PC-9 (cell line): Measurements from ENCODE around the gene AIG1. TPM values are rescaled to one million over a fixed set of nuclear protein-coding genes. Genes with fewer than 3 reads are reported as not detected.

ENCODE experiments used
- BruUV-seq: library from RNA; stranded (reverse); fragments of 400-500 nt; replicated peaks from 2 replicates; lab custom pipeline; 2021; lab: Mats Ljungman, UMichigan
- CTCF ChIA-PET: fragments of 300-600 bp; sonication (Branson Sonifier 250); formaldehyde crosslinking; loops from one replicate; lab custom pipeline; 2022; ENCODE audit warnings: antibody characterized with exemption; lab: Charles Lee
- POLR2A ChIA-PET: fragments of 300-600 bp; sonication (Branson Sonifier 250); formaldehyde crosslinking; loops from one replicate; lab custom pipeline; 2022; ENCODE audit warnings: antibody characterized with exemption; ENCODE audit not compliant: unreplicated experiment; lab: Charles Lee
- DNase-seq, 2 experiments: peaks; one replicate each; pipeline versions ENCODE4 v3.0.0 to v3.0.0-alpha.2; 2015 to 2022; ENCODE audit warnings: mixed read lengths in 1 of 2
- H2AFZ ChIP-seq: fragments of 200-600 bp; sonication (generic); 2 replicates; pipeline ENCODE4 v1.8.1; 2017; ENCODE audit warnings: antibody characterized with exemption
- H3F3A ChIP-seq: fragments of 200-600 bp; sonication (generic); 2 replicates; pipeline ENCODE4 v1.8.1; 2017; ENCODE audit warnings: antibody characterized with exemption, mild to moderate bottlenecking, low read depth; ENCODE audit not compliant: insufficient read depth
- H3K27ac ChIP-seq: fragments of 200-600 bp; sonication (generic); 2 replicates; pipeline ENCODE4 v1.6.1; 2016; ENCODE audit warnings: mixed run types
- H3K27me3 ChIP-seq: fragments of 200-600 bp; sonication (generic); 2 replicates; pipeline ENCODE4 v1.6.1; 2016; ENCODE audit warnings: low read depth, mixed run types; ENCODE audit not compliant: insufficient read depth
- H3K36me3 ChIP-seq: fragments of 200-600 bp; sonication (generic); 2 replicates; pipeline ENCODE4 v1.6.1; 2016; ENCODE audit warnings: low read depth, mixed run types
- H3K4me1 ChIP-seq: fragments of 200-600 bp; sonication (generic); replicated peaks from 2 replicates; pipeline ENCODE4 v1.6.1; 2016; ENCODE audit warnings: mixed run types; ENCODE audit not compliant: insufficient read depth
- H3K4me2 ChIP-seq: fragments of 200-600 bp; sonication (generic); 2 replicates; pipeline ENCODE4 v1.6.1; 2017; ENCODE audit warnings: mixed run types
- H3K4me3 ChIP-seq: fragments of 200-600 bp; sonication (generic); 2 replicates; pipeline ENCODE4 v1.6.1; 2016; ENCODE audit warnings: mixed run types
- H3K79me2 ChIP-seq: fragments of 200-600 bp; sonication (generic); 2 replicates; pipeline ENCODE4 v1.6.1; 2017; ENCODE audit warnings: low read depth, mixed run types
- H3K9me2 ChIP-seq: fragments of 200-600 bp; sonication (generic); 2 replicates; pipeline ENCODE4 v1.8.1; 2017; ENCODE audit warnings: mild to moderate bottlenecking; ENCODE audit not compliant: insufficient read depth
- H3K9me3 ChIP-seq: fragments of 200-600 bp; sonication (generic); 2 replicates; pipeline ENCODE4 v1.8.1; 2016; ENCODE audit warnings: low read depth; ENCODE audit not compliant: insufficient read depth
- H4K20me1 ChIP-seq: fragments of 200-600 bp; sonication (generic); 2 replicates; pipeline ENCODE4 v1.8.1; 2017; ENCODE audit not compliant: insufficient read depth
- CTCF ChIP-seq: fragments of 200-600 bp; sonication (generic); conservative IDR thresholded peaks from 2 replicates; pipeline ENCODE4 v1.6.1; 2017; ENCODE audit warnings: mixed run types, antibody characterized with exemption, mild to moderate bottlenecking, moderate library complexity
- EZH2 ChIP-seq: fragments of 200-600 bp; sonication (generic); IDR thresholded peaks from 2 replicates; pipeline ENCODE4 v1.8.0; 2017; ENCODE audit warnings: antibody characterized with exemption, low read depth
- intact Hi-C: fragments of 100-400 bp; cut with micrococcal nuclease; formaldehyde crosslinking; loops from one replicate; pipeline ENCODE4 v1.10.0; 2022; ENCODE audit not compliant: unreplicated experiment
- total RNA-seq: library from RNA; stranded (reverse); gene quantifications from 2 replicates; pipeline ENCODE4 v1.2.3, GENCODE V29; 2021

AIG1 gene
- total RNA-seq, 1 experiment from 2014 or later = 37.7 TPM

- Histone ChIP-seq H3K4me2 (no peak overlapping the region), H3K36me3 (no peaks in the 10 kb centered on the region; the same call in 1 of the 2 replicates), H3K27me3 (no peaks in the 10 kb centered on the region), H3K9me2 (no peaks in the 10 kb centered on the region), H4K20me1 (no peaks in the 10 kb centered on the region), H3K4me3 (no peak overlapping the region), H2AFZ (no peak overlapping the region), H3F3A (no peaks in the 10 kb centered on the region), H3K27ac (no peak overlapping the region), H3K4me1 (0 out of 2 replicates have a peak, but pooled peaks cover 7% of the 10 kb centered on the region), H3K9me3 (no peaks in the 10 kb centered on the region), H3K79me2 (no peaks in the 10 kb centered on the region; the same call in 1 of the 2 replicates)
- intact Hi-C loops = no loop called here
- DNase-seq = peak; percentile 9 to 43
- ChIA-PET CTCF (no interaction called here), POLR2A (no interaction called here)
- TF ChIP-seq CTCF (no peak), EZH2 (no peak)
- BruUV-seq = no TSS peak
Measured at GRCh38 chr6:143157131-143157530, 96.4 kb downstream of the AIG1 start.

DNA sequence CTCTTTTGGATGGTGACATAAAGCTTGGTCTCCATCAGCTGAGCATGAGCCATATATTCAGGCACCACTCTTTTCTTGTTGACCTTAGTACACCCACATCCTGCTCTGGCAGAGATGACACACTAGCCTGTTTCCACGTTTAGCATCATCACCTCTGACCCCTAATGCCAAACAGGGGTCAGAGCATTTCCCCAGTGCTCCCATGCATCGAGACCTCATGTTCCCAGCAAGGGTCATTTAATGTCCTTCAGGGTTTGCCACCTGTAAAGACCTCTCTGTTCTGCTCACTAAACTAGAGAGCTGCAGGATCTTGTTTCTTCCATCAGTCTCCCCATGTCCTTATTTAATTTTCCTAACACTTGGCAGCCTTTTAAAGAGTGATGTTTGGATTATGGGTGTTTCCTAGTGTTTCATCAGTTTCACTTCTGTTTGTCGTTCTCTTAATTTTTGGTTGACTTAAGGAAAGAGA, 97.5 kb downstream of the AIG1 start:
- no peaks in the 10 kb centered on the region for H3K9me3 ChIP-seq
- H3K36me3 ChIP-seq = no peaks in the 10 kb centered on the region; the same call in 1 of the 2 replicates
- H3K27ac ChIP-seq = no peak overlapping the region
- no peak overlapping the region for H2AFZ ChIP-seq
- H3K27me3 ChIP-seq = no peaks in the 10 kb centered on the region
- H3K79me2 ChIP-seq = no peaks in the 10 kb centered on the region; the same call in 1 of the 2 replicates
- no peak for TF ChIP-seq CTCF
- TF ChIP-seq EZH2 = no peak
- intact Hi-C loops = no loop called here
- no peaks in the 10 kb centered on the region for H3F3A ChIP-seq
- POLR2A ChIA-PET = no interaction called here
- 0 out of 2 replicates have a peak, but pooled peaks cover 7% of the 10 kb centered on the region for H3K4me1 ChIP-seq
- H3K4me3 ChIP-seq = no peak overlapping the region
- H3K4me2 ChIP-seq = no peak overlapping the region
- no peaks in the 10 kb centered on the region for H4K20me1 ChIP-seq
- H3K9me2 ChIP-seq = no peaks in the 10 kb centered on the region
- no TSS peak for BruUV-seq
- DNase-seq = no peak
- CTCF ChIA-PET = no interaction called here

DNA sequence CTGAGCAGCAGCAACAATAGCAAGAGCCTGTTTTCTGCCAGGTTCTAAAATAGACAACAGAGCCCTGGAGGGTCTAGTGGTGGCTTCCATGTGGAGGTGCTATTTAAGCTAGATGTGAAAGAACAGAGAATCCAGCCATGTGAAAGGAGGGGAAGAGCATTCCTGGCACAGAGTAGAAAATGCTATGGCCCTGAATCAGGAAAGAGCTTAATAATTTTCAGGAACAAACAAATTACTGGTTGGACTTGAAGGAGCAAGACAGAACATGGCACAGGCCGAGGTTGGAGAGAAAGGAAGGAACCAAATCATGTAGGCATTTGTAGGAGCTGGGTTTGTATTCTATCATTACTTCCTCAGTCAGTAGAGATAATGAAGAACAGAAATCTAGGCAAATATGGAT, 98.3 kb downstream of the AIG1 start:
- no TSS peak for BruUV-seq
- CTCF ChIA-PET = no interaction called here
- intact Hi-C loops = no loop called here
- H3K79me2 ChIP-seq = no peaks in the 10 kb centered on the region; the same call in 1 of the 2 replicates
- H3K27ac ChIP-seq = no peak overlapping the region
- no peaks in the 10 kb centered on the region for H4K20me1 ChIP-seq
- POLR2A ChIA-PET = no interaction called here
- no peaks in the 10 kb centered on the region for H3K9me2 ChIP-seq
- H3K27me3 ChIP-seq = no peaks in the 10 kb centered on the region
- 0 out of 2 replicates have a peak, but pooled peaks cover 7% of the 10 kb centered on the region for H3K4me1 ChIP-seq
- DNase-seq = no peak
- no peak overlapping the region for H3K4me2 ChIP-seq
- no peaks in the 10 kb centered on the region for H3K9me3 ChIP-seq
- no peak for TF ChIP-seq EZH2
- TF ChIP-seq CTCF = no peak
- H3K4me3 ChIP-seq = no peak overlapping the region
- H3F3A ChIP-seq = no peaks in the 10 kb centered on the region
- H2AFZ ChIP-seq = no peak overlapping the region
- no peaks in the 10 kb centered on the region; the same call in 1 of the 2 replicates for H3K36me3 ChIP-seq
